MM.1S (cell line): ENCODE measurements around the gene ERVK3-1.

Experiments
- CTCF ChIP-seq: fragments of 300-600 bp; sonication (generic); IDR thresholded peaks from 2 replicates; pipeline ENCODE4 v1.5.1; 2016; ENCODE audit warnings: antibody characterized with exemption, low read length, mixed read lengths
- EZH2 ChIP-seq: fragments of 300-600 bp; sonication (generic); optimal IDR thresholded peaks from 2 replicates; pipeline ENCODE3; 2017; ENCODE audit warnings: low read depth, mild to moderate bottlenecking, antibody characterized with exemption, low read length, mixed read lengths

- TF ChIP-seq EZH2 (no peak), CTCF (no peak)
Measured at GRCh38 chr19:58336216-58336615, 31.0 kb downstream of the ERVK3-1 start.
